NCI-H1694 (cell line): ENCODE data around the gene CTF1.
"Not testable (repeated sequence)": the region's sequence is repeated elsewhere in the genome, so short reads cannot be mapped to it uniquely, and the experiment has no call there.

Experiments used
- DNase-seq: peaks from one replicate; lab custom pipeline; 2025; lab: John Stamatoyannopoulos, UW

The CTF1 gene

DNA sequence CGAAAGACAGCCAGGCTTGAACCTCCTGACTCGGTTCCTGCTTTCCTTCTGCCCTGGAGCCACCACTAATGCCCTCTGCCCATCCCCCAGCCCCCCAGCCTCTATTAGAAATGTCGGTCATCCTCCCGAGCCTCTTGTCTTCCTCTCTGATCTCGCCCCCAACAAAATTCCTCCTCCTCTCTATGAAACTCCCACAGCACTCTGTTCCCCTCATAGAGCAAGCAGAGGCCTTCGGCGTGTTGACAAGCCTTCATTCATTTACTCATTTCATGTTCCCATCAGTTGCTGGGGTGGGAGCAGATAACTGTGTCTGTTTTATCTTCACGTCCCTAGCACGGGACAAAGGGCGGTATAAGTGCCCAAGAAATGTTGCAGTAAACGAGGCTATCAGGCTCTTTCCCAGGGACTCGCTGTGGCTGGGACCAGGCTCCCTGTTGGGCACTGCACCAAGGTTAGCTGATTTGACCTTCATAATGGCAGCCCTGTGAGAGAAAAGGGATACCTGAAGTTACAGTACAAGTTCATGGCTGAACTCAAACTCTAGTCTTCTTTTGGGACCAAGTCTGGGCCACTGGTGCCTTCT lies 34.7 kb downstream of the CTF1 start:
- DNase-seq, result no peak

DNA sequence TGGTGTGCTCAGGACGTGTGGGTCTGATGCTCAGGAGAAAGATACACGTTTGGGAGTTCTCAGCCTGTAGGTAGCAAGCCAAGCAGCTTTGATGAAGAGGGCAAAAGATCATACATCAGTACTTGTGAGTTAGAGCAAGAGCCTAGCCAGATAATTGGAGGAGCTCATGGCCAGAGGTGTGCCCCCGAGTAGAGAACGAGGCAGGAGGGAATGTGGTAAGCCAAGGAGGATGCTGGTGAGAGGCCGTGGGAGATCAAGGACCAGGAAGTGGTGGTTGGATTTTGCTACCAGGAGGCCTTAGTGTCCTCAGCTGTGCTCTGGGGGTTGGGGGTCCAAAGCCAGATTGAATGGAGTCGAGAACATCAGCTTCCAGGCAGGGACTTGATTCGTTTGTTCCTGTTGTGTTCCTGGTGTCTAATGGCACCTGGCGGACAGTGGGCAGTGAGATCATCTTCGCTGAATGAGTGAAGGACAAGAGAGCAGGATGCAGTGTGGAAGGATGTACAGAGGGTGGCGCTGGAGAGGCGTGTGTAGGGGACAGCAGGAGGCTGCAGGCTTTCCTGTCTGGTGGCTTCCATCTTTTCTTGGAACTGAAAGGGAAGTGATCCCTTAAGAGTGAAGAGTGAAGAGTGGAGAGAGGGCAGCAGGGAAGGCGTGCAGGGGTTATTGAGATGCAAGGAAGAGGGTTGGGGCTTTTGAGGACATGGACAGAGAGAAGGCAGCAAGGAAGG lies 38.6 kb downstream of the CTF1 start:
- DNase-seq, result peak; percentile 39

DNA sequence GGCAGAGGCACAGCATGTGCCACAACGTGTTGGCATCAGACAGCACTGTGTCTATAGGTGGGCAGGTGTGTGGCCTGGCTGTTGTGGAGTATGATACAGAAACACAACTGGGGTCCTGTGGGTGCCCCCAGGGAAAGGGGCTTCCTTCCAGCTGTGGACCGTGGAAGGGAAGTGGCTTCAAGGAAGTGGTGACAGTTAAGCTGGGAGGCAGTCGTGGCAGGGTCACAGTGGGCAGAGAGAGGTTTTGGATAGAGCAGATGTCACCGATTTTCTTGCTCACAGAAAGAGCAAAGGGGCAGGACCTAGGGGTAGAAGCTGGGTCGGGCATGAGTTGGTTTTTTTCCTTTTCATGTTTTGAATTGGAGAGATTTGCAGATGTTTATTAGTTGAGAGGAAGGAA lies 41.3 kb downstream of the CTF1 start:
- DNase-seq, result no peak

DNA sequence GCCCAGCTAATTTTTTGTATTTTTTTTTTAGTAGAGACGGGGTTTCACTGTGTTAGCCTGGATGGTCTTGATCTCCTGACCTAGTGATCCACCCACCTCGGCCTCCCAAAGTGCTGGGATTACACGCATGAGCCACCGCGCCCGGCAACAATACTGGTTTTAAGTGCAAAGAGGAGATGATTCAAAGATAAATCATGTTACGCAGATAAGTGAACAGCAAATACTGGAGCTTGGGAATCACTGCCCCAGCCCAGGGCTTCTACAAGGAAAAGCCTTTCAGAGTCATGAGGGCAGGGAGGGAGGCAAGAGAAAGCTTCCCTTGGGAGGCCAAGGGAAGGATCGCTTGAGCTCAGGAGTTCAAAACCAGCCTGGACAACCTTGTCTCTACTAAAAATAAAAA lies 43.2 kb downstream of the CTF1 start:
- not testable (repeated sequence) for DNase-seq

DNA sequence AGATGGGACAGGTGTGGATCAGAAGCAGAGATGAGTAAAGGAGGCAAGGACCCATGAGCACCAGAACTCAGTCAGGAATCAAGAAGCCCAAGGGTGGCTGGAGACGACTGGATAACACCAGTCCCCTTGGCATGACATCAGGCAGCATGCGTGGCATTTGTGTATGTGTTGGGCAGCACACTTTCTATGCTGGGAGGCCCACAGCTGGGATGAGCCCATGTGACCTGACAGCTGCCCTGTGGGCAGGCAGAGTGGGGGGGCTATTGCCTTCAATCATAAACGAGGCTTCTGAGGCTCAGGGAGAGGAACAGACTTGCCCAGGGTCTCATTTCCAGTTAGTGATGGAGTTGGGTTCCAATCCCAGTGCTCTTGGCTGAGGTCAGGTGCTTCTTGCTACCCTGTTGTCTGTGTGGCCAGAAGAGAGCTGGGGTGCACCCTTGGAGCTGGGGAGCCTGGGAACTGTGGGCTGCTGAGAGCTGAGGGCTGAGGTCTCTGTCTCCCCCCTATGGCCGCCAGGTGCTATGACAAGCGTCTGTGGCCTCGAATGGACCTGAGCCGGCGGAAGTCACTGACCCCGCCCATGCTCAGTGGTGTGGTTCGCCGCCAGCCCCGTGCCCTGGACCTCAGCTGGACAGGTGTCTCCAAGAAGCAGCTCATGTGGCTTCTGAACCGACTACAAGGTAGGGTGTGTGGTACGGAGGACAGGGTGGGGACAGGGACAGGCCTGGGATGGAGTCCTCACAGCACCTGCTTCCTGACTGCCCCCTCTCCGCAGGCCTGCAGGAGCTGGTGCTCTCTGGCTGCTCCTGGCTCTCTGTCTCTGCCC lies 45.4 kb downstream of the CTF1 start:
- no peak for DNase-seq

DNA sequence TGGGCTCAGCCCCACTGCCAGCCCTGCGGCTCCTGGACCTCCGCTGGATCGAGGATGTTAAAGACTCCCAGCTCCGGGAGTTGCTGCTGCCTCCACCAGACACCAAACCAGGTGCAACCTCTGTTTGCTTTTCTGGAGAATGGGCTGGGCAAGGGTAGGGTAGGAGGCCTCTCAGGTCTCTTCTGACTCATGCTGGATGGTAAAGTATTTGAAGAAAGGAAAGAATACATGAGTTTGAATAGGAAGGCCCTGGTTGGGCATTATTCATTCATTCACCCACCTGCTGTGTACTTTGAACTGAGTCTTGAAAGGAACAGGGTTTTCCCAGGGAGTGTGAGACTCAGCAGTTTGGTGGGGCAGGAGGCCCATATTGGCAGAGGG lies 46.0 kb downstream of the CTF1 start:
- no peak for DNase-seq

DNA sequence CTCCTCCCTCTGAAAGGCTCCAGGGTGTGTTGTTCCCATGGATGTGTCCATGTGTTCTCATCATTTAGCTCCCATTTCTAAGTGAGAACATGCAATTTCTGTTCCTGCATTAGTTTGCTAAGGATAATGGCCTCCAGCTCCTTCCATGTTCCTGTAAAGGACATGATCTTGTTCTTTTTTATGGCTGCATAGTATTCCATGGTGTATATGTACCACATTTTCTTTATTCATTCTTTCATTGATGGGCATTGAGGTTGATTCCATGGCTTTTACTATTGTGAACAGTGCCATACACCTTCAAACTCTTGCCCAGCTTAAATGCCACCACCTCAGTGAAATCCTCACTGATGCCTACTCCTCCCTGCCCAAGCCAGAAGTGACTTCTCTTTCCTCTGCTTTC lies 47.9 kb downstream of the CTF1 start:
- no peak for DNase-seq

DNA sequence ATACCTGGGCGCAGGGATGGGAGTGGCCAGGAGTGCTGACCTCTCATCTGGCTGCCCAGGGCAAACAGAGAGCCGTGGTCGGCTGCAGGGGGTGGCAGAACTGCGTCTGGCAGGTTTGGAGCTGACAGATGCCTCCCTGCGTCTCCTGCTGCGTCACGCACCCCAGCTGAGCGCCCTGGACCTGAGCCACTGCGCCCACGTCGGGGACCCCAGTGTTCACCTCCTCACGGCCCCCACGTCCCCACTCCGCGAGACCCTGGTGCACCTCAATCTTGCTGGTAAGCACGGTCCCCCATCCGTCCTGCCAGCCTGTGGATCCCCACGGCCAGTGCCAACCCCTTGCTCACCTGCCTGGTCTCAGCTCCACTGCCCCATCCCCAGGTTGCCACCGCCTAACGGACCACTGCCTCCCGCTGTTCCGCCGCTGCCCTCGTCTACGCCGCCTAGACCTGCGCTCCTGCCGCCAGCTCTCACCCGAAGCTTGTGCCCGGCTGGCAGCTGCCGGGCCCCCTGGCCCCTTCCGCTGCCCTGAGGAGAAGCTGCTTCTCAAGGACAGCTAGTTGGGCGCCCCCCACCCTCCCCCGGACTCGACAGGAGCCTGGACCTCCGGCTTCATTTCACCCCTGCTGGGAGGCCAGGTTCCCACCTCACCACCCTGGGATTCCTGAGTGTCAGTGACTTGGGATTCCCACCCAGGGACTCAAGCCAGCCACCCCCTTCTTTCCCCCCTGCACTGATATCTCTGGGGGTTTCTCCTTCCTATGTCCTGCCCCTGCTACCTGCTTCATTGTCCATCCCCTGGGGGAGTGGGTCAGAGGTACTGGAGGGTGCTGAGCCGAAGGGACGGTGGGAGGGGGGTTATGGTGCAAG lies 50.5 kb downstream of the CTF1 start:
- DNase-seq, result no peak

DNA sequence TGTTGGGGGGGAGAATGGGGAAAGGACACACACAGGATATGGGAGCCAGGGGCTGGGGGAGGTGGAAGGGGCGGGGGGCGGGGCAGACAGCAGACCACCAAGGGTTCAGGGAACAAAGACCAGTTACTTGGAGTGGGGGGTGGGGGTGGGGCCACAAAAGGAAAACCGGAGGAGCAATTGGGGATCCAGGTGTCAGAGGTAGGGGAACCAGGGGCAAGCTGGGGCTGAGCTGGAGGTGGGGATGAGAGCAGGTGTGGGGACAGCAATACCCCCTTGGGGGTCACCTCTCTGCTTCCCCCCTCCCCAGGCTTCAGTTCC lies 51.1 kb downstream of the CTF1 start:
- DNase-seq, result no peak

DNA sequence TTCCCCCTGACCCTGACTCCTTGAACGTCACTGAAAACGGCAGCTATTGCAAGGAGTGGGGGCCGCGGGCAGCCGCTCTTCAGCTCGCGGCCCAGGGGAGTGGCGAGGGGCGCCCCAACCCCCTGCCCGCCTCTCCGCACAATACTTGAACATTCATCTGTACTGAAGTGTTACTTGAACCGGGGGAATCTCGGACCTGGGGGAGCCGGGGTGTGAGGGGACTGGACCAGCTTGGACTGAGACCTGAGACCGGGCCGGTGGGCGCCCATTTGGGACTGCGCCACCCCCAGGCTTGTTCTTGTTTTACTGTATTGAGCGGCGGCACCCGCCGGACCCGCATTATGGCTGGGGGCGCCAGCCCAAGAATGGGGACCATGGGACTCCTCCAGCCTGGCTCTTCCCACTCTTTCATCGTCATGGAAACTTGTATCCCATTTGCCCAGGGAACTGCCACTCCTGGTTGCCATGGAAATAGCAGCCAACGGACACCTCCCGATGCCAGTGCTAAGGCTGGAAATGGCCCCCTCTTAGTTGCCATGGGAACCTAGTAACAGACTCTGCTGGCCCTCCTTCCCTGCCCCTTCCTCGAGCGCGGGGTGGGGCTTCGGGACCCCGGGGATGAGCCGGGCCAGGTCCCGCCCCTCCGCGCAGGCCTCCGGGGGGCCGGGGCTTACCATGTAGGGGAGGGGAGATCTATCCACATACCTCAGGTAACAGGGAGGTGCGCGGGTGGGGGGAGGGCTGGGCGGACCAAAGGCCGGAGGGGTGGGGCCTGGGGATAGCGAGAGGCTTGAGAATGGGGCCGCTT lies 51.6 kb downstream of the CTF1 start:
- no peak for DNase-seq

DNA sequence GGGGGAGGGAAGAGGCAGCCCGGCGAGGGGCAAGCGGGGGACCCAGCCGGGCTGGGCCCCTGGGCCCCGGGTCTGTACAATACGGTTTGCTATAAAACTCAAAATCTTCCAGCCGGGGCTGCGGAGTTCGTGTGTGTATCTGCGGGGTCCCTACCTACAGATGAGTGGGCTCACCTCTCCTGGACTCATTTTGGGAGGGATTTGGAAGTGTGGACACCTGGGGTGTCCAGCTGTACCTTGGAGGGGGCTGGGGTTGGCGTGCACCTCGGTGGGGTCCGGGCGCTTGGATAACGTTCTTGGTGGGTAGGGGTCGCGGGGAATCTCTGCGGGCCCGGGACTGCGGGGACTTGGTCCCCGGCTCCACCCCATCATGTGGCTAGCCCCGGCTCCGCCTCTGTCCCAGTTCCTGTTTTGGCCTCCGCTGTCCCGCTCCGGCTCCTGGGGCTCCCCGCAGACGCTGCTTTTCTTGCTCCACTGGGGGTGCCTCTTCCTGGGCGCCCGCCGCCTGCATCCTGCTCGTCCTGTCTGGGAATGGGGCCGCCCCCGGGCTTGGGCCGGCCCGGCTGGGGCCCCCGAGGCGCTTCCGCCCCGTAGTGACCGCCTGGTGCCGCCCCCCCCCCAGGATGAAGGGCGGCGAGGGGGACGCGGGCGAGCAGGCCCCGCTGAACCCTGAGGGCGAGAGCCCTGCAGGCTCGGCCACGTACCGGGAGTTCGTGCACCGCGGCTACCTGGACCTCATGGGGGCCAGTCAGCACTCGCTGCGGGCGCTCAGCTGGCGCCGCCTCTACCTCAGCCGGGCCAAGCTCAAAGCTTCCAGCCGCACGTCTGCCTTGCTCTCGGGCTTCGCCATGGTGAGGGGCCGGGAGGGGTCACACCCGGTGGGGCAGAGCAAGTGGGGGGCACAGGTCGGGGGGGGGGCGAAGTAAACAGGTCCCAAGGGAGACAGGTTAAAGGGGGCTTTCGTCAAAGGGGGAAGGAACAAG lies 52.5 kb downstream of the CTF1 start, which contains the start of gene ORAI3:
Gene ORAI3, plus strand, starts transcription at position 402 of the 983 bp plus-strand sequence. Its CDS starts 222 bp downstream, at position 624.
- DNase-seq, result no peak

DNA sequence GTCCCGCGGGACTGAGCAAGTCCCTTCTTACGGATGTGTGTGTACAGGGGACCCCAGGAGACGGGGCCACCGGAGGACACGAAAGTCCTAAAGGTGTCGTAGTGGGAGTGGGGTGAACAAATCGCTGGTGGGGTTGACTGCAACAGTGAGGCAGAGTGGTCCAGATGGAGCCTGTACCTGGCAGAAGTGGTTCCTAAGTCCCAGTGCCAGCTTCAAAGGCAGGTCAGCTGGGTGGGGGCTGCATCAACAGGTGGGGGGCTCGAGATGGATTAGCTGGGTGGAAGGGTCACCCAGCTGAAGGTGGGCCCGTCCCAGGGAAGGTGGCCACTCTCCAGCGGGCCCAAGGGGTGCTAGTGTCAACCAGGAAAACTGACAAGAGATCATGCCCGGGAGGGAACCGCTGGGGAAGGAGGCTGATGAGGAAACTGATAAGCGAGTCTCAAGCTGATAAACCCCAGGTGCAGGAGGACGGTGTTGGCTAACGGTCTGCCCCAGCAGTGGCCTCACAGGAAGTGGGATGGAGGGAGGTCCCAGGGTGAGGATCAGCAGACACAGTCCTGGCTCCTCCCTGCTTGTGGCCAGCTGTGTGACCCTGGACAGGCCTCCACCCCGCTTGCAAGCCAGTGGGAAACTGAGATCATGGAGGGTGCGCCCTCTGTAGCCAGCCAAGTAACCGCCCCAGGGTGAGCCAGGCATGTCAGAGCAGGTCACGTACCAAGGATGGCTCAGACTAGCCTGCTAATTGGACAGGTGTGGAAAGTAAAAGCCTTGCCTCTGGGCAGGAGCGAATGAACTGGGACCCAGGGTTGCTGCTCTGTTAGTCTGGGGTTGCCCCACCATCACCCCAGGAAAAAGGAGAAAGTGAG lies 53.5 kb downstream of the CTF1 start:
- DNase-seq, result no peak

DNA sequence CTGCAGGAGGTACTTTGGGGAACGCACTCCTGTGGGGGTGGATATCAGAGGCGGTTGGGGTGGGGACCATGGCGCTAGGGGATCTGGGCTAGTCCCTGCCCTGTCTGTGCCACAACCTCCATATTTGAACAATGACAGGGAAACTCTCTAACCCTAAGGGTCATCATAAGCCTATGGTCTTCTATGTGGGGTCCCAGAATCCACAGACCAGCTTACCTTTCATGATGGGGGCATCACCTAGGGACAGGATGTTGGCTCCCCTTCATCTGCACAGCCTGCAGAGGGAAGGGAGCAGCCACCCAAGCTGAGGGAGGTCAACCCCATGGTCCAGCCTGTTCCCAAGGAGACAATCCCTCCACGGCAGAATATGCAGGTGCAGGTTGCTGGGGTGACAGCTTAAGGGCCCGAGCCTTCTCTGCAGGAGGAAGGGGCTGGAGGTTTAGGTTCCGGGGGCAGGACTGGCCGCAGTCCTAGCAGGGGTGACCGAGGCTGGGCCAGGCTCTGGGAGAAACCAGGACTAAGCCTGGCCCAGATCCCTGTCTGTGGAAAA lies 54.2 kb downstream of the CTF1 start:
- no peak for DNase-seq

DNA sequence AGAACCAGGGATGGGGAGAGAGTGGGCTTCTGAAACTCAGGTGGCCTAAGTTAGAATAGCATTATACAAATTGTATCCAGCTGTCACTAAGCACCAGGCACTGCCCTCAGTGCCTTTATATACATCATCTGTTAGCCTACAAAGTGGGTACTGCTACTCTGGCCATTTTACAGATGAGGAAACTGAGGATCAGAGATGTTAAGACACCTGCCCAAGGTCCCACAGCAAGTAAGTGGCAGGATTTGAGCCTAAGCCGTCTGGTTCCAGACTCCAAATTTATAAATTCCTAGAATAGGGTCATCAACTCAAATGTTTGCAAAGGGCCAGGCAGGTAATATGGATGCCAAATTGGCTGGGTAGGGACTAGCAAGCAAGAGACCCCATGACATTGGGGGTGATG lies 54.8 kb downstream of the CTF1 start:
- DNase-seq, result no peak

DNA sequence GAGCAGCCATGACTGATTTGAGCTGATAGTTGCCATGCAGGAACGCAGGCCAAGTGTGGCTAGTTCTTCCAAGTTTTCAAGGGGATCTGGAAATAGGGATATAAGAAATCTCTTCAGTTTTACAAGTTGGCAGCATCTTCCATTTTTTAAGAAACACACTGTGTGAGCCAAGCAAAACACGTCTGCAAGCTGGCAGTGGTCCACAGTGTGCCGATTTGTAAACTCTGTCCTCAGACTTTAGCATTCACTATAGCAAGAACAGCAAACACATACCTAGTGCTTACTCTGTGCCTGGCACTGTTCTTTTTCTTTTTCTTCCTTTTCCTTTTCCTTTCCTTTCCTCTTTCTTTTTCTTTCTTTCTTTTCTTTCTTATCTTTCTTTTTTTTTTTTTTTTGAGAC lies 55.3 kb downstream of the CTF1 start:
- no peak for DNase-seq

DNA sequence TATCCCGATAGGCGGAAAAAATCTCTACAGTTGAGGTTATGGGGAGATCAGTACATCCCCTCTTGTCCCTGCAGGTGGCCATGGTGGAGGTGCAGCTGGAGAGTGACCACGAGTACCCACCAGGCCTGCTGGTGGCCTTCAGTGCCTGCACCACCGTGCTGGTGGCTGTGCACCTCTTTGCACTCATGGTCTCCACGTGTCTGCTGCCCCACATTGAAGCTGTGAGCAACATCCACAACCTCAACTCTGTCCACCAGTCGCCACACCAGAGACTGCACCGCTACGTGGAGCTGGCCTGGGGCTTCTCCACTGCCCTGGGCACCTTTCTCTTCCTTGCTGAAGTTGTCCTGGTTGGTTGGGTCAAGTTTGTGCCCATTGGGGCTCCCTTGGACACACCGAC lies 56.7 kb downstream of the CTF1 start:
- DNase-seq, result no peak
